Testis (tissue), 2 donors: Measurements from ENCODE around the gene PLCB2.

Source experiments
- POLR2A ChIP-seq: fragments of 450-650 bp; IDR thresholded peaks from one replicate; pipeline ENCODE4 v1.6.1; 2017; ENCODE audit warnings: antibody characterized with exemption, mild to moderate bottlenecking, moderate library complexity
- TF ChIP-seq, protein P1 (sequence below), 3 experiments: fragments of 450-650 bp in 2 of 3; fragments of 200-600 bp in 1 of 3; sonication (generic) in 1 of 3; IDR thresholded peaks; one replicate each; pipeline ENCODE4 v1.5.1; 2016 to 2019; ENCODE audit warnings: antibody characterized with exemption in 3 of 3, mild to moderate bottlenecking in 2 of 3, moderate library complexity in 1 of 3

DNA sequence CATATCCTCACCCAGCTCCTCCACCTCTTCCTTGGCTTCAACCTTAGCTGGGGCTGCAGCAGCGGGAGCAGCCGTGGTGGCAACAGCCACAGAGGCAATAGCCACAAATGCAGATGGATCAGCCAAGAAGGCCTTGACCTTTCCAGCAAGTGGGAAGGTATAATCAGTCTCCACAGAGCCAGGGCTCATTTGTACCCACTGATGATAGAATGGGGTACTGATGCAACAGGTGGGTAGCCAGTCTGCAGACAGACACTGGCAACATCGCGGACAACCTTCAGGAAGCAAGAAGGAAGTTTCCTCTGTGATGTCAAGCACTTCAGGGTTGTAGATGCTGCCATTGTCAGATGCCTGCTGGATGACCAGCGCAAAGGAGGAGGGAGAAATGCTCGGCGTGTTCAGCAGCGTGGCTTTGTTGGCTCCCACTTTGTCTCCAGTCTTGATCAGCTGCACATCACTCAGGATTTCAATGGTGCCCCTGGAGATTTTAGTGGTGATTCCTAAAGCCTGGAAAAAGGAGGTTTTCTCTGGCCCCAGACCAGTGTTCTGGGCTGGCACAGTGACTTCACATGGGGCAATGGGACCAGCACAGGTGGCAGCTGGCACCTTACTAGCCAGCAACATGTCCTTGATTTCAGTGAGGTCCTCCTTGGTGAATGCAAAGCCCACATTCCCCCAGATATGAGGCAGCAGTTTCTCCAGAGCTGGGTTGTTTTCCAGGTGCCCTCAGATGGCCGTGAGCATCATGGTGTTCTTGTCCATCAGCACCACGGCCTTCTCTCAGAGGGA lies 4.8 kb upstream of the PLCB2 start:
- TF ChIP-seq, protein P1, sequence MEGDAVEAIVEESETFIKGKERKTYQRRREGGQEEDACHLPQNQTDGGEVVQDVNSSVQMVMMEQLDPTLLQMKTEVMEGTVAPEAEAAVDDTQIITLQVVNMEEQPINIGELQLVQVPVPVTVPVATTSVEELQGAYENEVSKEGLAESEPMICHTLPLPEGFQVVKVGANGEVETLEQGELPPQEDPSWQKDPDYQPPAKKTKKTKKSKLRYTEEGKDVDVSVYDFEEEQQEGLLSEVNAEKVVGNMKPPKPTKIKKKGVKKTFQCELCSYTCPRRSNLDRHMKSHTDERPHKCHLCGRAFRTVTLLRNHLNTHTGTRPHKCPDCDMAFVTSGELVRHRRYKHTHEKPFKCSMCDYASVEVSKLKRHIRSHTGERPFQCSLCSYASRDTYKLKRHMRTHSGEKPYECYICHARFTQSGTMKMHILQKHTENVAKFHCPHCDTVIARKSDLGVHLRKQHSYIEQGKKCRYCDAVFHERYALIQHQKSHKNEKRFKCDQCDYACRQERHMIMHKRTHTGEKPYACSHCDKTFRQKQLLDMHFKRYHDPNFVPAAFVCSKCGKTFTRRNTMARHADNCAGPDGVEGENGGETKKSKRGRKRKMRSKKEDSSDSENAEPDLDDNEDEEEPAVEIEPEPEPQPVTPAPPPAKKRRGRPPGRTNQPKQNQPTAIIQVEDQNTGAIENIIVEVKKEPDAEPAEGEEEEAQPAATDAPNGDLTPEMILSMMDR (IDR thresholded peaks at IDR 0.05): no peak
- TF ChIP-seq POLR2A: no peak
